ENCODE data around the gene NCOA7.
"Not testable (repeated sequence)": the region's sequence is repeated elsewhere in the genome, so short reads cannot be mapped to it uniquely, and the experiment has no call there.

NCOA7 gene

DNA sequence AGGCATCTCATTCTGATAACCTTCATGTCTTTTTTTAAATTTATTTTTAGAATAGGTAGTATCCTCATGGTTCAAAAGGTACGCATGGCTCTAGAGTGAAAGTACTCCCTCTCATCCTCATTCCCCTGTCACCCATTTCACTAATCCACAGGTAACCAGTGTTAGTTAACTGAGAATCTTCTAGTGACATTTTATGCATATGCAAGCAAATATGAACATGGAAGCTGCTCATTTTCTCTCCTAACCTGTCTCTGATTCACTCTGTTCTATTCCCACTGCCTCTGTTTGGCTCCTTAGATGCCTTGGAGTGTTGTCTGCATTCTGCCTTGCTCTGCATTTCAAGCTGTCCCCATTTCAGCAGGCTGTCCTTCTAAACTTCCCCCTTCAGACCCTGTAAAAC, 4.5 kb downstream of the NCOA7 start:
- TF ChIP-seq POLR2AphosphoS5 (IDR thresholded peaks at IDR 0.05; ENCODE audit: low read depth, low read length) (no peak), TAF1 (IDR thresholded peaks at IDR 0.05; ENCODE audit: borderline replicate concordance, low read depth, low read length) (no peak), POLR2A (IDR thresholded peaks at IDR 0.05; ENCODE audit: low read depth, low read length) (no peak)
- no peak for FAIRE-seq
- no peak for DNase-seq (ENCODE audit: insufficient read length)

DNA sequence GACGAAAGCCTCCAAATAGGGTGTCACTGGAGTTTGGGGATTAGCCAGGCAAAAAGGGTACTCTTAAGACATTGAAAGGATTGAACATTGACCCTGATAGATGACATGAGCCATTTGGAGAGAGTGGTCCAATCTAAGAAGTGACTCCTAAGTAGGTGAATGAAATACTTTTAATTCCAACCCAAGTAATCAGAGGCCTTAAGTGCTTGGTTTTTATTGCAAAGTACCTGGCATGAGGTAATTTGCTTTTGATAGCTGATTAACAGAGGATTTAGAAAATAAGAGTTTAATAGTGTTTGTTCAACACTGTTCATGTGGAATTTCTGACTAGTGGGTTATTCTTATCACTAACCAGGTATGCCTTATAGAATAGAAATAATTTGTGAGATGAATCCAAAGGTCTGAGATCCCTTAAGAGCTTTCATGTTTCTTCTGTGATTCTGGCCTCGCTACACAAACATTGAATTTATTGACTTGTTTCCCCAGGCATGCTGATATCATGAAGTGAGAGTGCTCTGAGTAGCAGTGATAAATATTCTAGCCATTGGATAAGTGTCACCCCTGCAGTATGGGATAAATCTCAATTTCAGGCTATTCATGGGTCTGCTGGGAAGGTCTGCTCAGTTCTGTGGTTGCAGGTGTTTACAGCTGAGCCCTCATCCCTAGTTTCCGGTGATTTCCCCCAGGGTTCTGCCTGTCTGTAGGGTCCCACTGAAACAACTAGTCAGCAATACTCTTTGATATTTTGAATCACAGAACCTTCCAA, 6.5 kb downstream of the NCOA7 start:
- peak; percentile 80 for FAIRE-seq
- DNase-seq (ENCODE audit: insufficient read length), result no peak
- no peak for TF ChIP-seq POLR2A (IDR thresholded peaks at IDR 0.05; ENCODE audit: low read depth, low read length)
- TF ChIP-seq TAF1 (IDR thresholded peaks at IDR 0.05; ENCODE audit: borderline replicate concordance, low read depth, low read length), result no peak
- TF ChIP-seq POLR2AphosphoS5 (IDR thresholded peaks at IDR 0.05; ENCODE audit: low read depth, low read length), result no peak

- TF ChIP-seq POLR2A (IDR thresholded peaks at IDR 0.05; ENCODE audit: low read depth, low read length) (no peak), TAF1 (IDR thresholded peaks at IDR 0.05; ENCODE audit: borderline replicate concordance, low read depth, low read length) (no peak), POLR2AphosphoS5 (IDR thresholded peaks at IDR 0.05; ENCODE audit: low read depth, low read length) (no peak)
- DNase-seq (ENCODE audit: insufficient read length) (no peak), FAIRE-seq (no peak)
Measured at GRCh38 chr6:125797886-125798444, 7.2 kb downstream of the NCOA7 start.

DNA sequence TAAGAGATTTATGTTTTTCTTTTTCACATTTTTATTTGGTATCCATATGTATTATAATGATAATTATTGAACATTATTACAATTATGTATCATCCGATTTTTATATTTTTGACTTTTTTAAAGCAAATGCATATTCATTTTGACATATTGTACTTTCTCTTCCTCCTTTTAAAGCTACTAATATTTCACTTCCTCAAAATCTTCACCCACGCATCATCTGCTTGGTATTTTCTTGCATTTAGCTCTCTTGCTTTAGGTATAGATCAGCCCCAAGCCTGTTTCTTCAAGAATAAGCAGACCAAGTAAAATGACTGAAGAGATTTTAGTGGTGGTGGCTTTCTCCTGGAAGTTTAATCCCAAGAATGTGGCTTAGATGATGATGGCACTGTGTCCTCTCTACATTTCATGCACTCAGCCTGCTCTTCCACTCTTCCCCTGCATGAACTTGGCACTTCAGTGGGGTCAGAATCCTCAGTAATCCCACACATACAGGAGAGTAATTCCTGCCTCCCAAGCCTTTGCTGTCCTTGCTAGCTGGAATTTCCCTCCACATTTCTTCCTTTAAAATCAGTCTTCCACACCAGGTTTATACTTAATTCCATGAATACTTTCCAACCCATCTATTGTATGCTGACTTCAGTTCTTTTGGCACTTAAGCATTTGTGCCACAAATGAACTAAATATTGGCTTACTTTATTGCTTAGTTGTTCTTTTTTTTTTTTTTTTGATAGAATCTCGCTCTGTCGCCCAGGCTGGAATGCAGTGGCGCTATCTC, 8.2 kb downstream of the NCOA7 start:
- FAIRE-seq (peak; percentile 77), DNase-seq (ENCODE audit: insufficient read length) (no peak)
- TF ChIP-seq POLR2A (IDR thresholded peaks at IDR 0.05; ENCODE audit: low read depth, low read length) (no peak), POLR2AphosphoS5 (IDR thresholded peaks at IDR 0.05; ENCODE audit: low read depth, low read length) (no peak), TAF1 (IDR thresholded peaks at IDR 0.05; ENCODE audit: borderline replicate concordance, low read depth, low read length) (no peak)

DNA sequence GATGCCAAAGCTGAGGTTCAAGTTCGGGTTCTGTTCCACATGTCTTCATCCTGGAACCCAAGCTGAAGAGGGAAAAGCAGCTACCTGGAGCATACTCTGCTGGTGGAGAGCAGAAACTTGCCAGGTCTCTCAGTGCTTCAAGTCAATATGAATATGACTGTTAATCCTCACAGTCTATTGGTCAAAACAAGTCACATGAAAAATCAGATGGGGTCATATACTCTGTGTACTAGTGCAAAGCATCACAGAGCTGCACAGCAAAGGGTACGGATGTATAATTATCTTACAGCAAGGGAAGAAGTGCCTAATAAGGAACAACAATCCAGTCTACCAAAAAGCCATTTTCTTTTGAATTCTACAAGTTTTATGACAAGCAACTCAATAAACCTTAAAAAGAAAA, 11.6 kb downstream of the NCOA7 start:
- TF ChIP-seq TAF1 (IDR thresholded peaks at IDR 0.05; ENCODE audit: borderline replicate concordance, low read depth, low read length), result no peak
- no peak for TF ChIP-seq POLR2AphosphoS5 (IDR thresholded peaks at IDR 0.05; ENCODE audit: low read depth, low read length)
- no peak for TF ChIP-seq POLR2A (IDR thresholded peaks at IDR 0.05; ENCODE audit: low read depth, low read length)
- FAIRE-seq (peak; percentile 42), DNase-seq (ENCODE audit: insufficient read length) (no peak)

DNA sequence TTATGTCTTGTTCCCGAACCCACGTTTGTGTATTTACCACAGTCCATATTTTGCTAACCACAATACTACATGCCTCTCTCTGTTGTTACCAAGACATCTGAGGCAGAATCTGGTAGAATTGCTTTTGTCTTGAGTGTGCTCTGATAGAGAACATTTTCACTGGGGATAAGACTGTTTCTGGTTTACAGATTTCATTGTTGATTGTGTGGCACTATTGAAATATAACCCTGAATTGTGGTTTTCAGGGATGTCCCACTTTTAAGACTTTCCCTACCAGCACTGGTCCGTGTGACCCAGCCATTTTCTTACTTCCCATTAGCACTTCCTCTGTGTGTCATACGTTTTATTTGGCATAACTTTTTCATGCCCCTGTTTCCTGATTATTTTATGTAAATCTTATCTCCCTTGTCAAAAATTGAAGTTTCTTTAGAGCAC, 12.2 kb downstream of the NCOA7 start:
- DNase-seq (ENCODE audit: insufficient read length), result no peak
- peak; percentile 91 for FAIRE-seq
- TF ChIP-seq POLR2AphosphoS5 (IDR thresholded peaks at IDR 0.05; ENCODE audit: low read depth, low read length) (no peak), TAF1 (IDR thresholded peaks at IDR 0.05; ENCODE audit: borderline replicate concordance, low read depth, low read length) (no peak), POLR2A (IDR thresholded peaks at IDR 0.05; ENCODE audit: low read depth, low read length) (no peak)

- peak; percentile 82 for FAIRE-seq
- no peak for DNase-seq (ENCODE audit: insufficient read length)
- TF ChIP-seq POLR2AphosphoS5 (IDR thresholded peaks at IDR 0.05; ENCODE audit: low read depth, low read length) (no peak), TAF1 (IDR thresholded peaks at IDR 0.05; ENCODE audit: borderline replicate concordance, low read depth, low read length) (no peak), POLR2A (IDR thresholded peaks at IDR 0.05; ENCODE audit: low read depth, low read length) (no peak)
Measured at GRCh38 chr6:125804264-125804663, 13.5 kb downstream of the NCOA7 start.

GRCh38 chr6:125804866-125805425, 14.2 kb downstream of the NCOA7 start:
- DNase-seq (ENCODE audit: insufficient read length); FAIRE-seq: not testable (repeated sequence)

GRCh38 chr6:125806813-125807212, 16.1 kb downstream of the NCOA7 start:
- TF ChIP-seq POLR2AphosphoS5 (IDR thresholded peaks at IDR 0.05; ENCODE audit: low read depth, low read length) (no peak), TAF1 (IDR thresholded peaks at IDR 0.05; ENCODE audit: borderline replicate concordance, low read depth, low read length) (no peak), POLR2A (IDR thresholded peaks at IDR 0.05; ENCODE audit: low read depth, low read length) (no peak)
- no peak for DNase-seq (ENCODE audit: insufficient read length)
- FAIRE-seq, result no peak

DNA sequence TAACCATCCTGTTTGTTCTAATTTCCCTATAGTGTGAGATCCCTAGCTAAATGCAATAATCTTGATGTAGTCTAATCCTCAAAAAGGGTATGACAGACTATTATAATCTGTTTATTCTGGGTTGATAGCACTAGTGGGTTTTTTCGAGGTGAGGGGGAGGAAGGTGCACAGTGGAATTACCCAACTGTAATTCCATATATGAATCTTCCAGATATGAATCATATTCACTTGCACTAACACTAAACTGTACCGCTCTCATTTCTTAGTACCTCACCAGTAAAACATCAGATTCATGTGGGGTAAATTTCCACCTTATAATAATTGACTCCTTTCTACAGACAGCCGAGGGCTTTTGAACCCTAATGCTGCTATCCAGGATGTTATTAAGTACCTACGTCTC, 16.5 kb downstream of the NCOA7 start:
- DNase-seq (ENCODE audit: insufficient read length), result no peak
- TF ChIP-seq TAF1 (IDR thresholded peaks at IDR 0.05; ENCODE audit: borderline replicate concordance, low read depth, low read length), result no peak
- TF ChIP-seq POLR2AphosphoS5 (IDR thresholded peaks at IDR 0.05; ENCODE audit: low read depth, low read length), result no peak
- no peak for TF ChIP-seq POLR2A (IDR thresholded peaks at IDR 0.05; ENCODE audit: low read depth, low read length)
- peak; percentile 44 for FAIRE-seq

DNA sequence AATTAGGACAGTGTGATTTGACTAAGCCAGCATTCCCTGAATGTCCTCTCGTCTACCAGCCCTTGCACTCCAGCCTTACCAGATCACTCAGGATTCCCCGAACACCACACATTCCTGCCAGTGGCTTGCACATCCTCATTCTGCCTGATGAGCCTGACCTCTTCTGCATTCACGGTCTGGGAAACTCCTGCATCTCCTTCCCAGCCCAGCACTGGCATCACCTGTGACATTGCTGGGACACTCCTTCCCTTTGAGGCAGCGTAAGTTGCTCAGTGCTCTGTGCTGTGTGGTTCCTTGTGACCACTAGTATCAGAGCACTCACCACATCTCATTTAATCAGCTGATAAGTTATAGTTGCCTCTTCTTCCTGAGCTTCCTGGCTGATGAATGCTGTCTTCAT, 17.3 kb downstream of the NCOA7 start:
- peak; percentile 36 for FAIRE-seq

More for the DNA sequence above, 17.3 kb downstream of the NCOA7 start:
- TF ChIP-seq POLR2A (IDR thresholded peaks at IDR 0.05; ENCODE audit: low read depth, low read length) (no peak), POLR2AphosphoS5 (IDR thresholded peaks at IDR 0.05; ENCODE audit: low read depth, low read length) (no peak), TAF1 (IDR thresholded peaks at IDR 0.05; ENCODE audit: borderline replicate concordance, low read depth, low read length) (no peak)
- DNase-seq (ENCODE audit: insufficient read length), result no peak

All from GM12892 (cell line).